SK-N-SH (cell line): ENCODE measurements around the gene PDE4B. TPM values are rescaled to one million over a fixed set of nuclear protein-coding genes. Genes with fewer than 3 reads are reported as not detected.

Source experiments
- CTCF ChIA-PET: fragments of 300-600, 350-600 bp; formaldehyde crosslinking; extraction: SDS; loops from one replicate; lab custom pipeline; 2021; lab: Yijun Ruan, JAX
- POLR2A ChIA-PET: fragments of 350-600 bp; sonication (Branson Sonifier 250); formaldehyde crosslinking; extraction: SDS; loops from one replicate; lab custom pipeline; 2020; ENCODE audit warnings: antibody characterized with exemption, inconsistent platforms; lab: Yijun Ruan, JAX
- DNase-seq: peaks from one replicate; pipeline ENCODE4 v3.0.0; 2012
- H2AFZ ChIP-seq: fragments of 200-600 bp; sonication (generic); 2 replicates; pipeline ENCODE4 v1.8.1; 2016; ENCODE audit warnings: antibody characterized with exemption, mild to moderate bottlenecking, low read depth
- H3F3A ChIP-seq: fragments of 200-600 bp; sonication (generic); replicated peaks from 2 replicates; pipeline ENCODE3; 2016; ENCODE audit warnings: antibody characterized with exemption, mild to moderate bottlenecking; ENCODE audit not compliant: insufficient read depth
- H3K27ac ChIP-seq, 2 experiments: fragments of 200-500 bp in 1 of 2; fragments of 200-600 bp in 1 of 2; sonication (Bioruptor generic) in 1 of 2; sonication (generic), shearing (Covaris generic) in 1 of 2; 2 replicates each; pipeline versions ENCODE4 v1.5.1 to v1.6.1; 2014 to 2016; ENCODE audit warnings: low read depth in 2 of 2, inconsistent platforms in 1 of 2, low read length in 1 of 2, mild to moderate bottlenecking in 1 of 2, mixed read lengths in 1 of 2
- H3K27me3 ChIP-seq: fragments of 200-600 bp; sonication (generic), shearing (Covaris generic); 2 replicates; pipeline ENCODE4 v1.6.1; 2016; ENCODE audit warnings: mixed run types; ENCODE audit not compliant: insufficient read depth
- H3K36me3 ChIP-seq, 2 experiments: fragments of 200-500 bp in 1 of 2; fragments of 200-600 bp in 1 of 2; sonication (Bioruptor generic) in 1 of 2; sonication (generic) in 1 of 2; replicated peaks in 1 of 2; 2 replicates each; pipeline versions ENCODE3 to v1.5.1; 2014 to 2016; ENCODE audit warnings: low read length in 1 of 2, mild to moderate bottlenecking in 1 of 2; ENCODE audit not compliant: insufficient read depth in 2 of 2, control insufficient read depth in 1 of 2
- H3K4me1 ChIP-seq, 2 experiments: fragments of 200-500 bp in 1 of 2; fragments of 200-600 bp in 1 of 2; sonication (Bioruptor generic) in 1 of 2; sonication (generic), shearing (Covaris generic) in 1 of 2; 2 replicates each; pipeline versions ENCODE4 v1.5.1 to v1.6.1; 2014 to 2016; ENCODE audit warnings: low read depth in 1 of 2, low read length in 1 of 2, mixed run types in 1 of 2; ENCODE audit not compliant: insufficient read depth in 2 of 2, control insufficient read depth in 1 of 2
- H3K4me2 ChIP-seq: fragments of 200-600 bp; sonication (generic), shearing (Covaris generic); 2 replicates; pipeline ENCODE4 v1.6.1; 2017; ENCODE audit warnings: mixed run types
- H3K4me3 ChIP-seq, 2 experiments: fragments of 200-500 bp in 1 of 2; fragments of 200-600 bp in 1 of 2; sonication (Bioruptor generic) in 1 of 2; sonication (generic), shearing (Covaris generic) in 1 of 2; 2 replicates each; pipeline versions ENCODE4 v1.5.1 to v1.8.1; 2014 to 2016; ENCODE audit warnings: low read depth in 2 of 2, inconsistent platforms in 1 of 2, low read length in 1 of 2, mild to moderate bottlenecking in 1 of 2, mixed read lengths in 1 of 2, moderate library complexity in 1 of 2
- H3K79me2 ChIP-seq: fragments of 200-600 bp; sonication (generic); 2 replicates; pipeline ENCODE4 v1.8.1; 2017; ENCODE audit warnings: mild to moderate bottlenecking; ENCODE audit not compliant: insufficient read depth
- H3K9ac ChIP-seq: fragments of 200-600 bp; sonication (generic); 2 replicates; pipeline ENCODE4 v1.6.1; 2017; ENCODE audit warnings: mixed run types
- H3K9me2 ChIP-seq: fragments of 200-600 bp; sonication (generic); 2 replicates; pipeline ENCODE4 v1.6.1; 2017; ENCODE audit warnings: mixed run types
- H3K9me3 ChIP-seq: fragments of 200-600 bp; sonication (generic); 2 replicates; pipeline ENCODE4 v1.6.1; 2017; ENCODE audit warnings: mixed run types, mild to moderate bottlenecking, moderate library complexity
- H4K20me1 ChIP-seq: fragments of 200-600 bp; sonication (generic); 2 replicates; pipeline ENCODE4 v1.6.1; 2017; ENCODE audit warnings: mild to moderate bottlenecking, mixed run types; ENCODE audit not compliant: insufficient read depth
- ELF1 ChIP-seq: IDR thresholded peaks from 2 replicates; pipeline ENCODE4 v1.4.0; 2012
- EP300 ChIP-seq, 2 experiments: IDR thresholded peaks; 2 replicates each; pipeline versions ENCODE4 v1.4.0 to v1.6.1; 2012; ENCODE audit warnings: borderline replicate concordance in 1 of 2, low read depth in 1 of 2, low read length in 1 of 2
- EZH2phosphoT487 ChIP-seq: fragments of 200-600 bp; sonication (generic); IDR thresholded peaks from 2 replicates; pipeline ENCODE4 v1.6.1; 2017; ENCODE audit warnings: low read depth, mixed run types, mild to moderate bottlenecking, antibody characterized with exemption, moderate library complexity, borderline replicate concordance
- FOSL2 ChIP-seq: IDR thresholded peaks from 2 replicates; pipeline ENCODE4 v1.4.0; 2012; ENCODE audit warnings: low read depth, mild to moderate bottlenecking, moderate library complexity, borderline replicate concordance
- FOXM1 ChIP-seq: IDR thresholded peaks from 2 replicates; pipeline ENCODE4 v1.4.0; 2012; ENCODE audit warnings: low read depth, mild to moderate bottlenecking
- JUND ChIP-seq: IDR thresholded peaks from 2 replicates; pipeline ENCODE4 v1.4.0; 2012
- MXI1 ChIP-seq: IDR thresholded peaks from 2 replicates; pipeline ENCODE4 v1.6.1; 2012; ENCODE audit warnings: mild to moderate bottlenecking, low read depth, low read length, improper control_type of control experiment
- NRF1 ChIP-seq: IDR thresholded peaks from 2 replicates; pipeline ENCODE4 v1.6.1; 2012; ENCODE audit warnings: low read depth, mild to moderate bottlenecking, low read length
- POLR2AphosphoS5 ChIP-seq: IDR thresholded peaks from 2 replicates; pipeline ENCODE4 v1.6.1; 2012; ENCODE audit warnings: low read depth, low read length
- RAD21 ChIP-seq: IDR thresholded peaks from 2 replicates; pipeline ENCODE4 v1.6.1; 2012; ENCODE audit warnings: mild to moderate bottlenecking, low read length
- RCOR1 ChIP-seq: fragments of 150-350 bp; IDR thresholded peaks from 2 replicates; pipeline ENCODE4 v1.6.1; 2017; ENCODE audit warnings: antibody characterized with exemption, low read length
- RFX5 ChIP-seq: IDR thresholded peaks from 2 replicates; pipeline ENCODE4 v1.6.1; 2012; ENCODE audit warnings: mild to moderate bottlenecking, improper control_type of control experiment, low read length
- RXRA ChIP-seq: IDR thresholded peaks from 2 replicates; pipeline ENCODE4 v1.4.0; 2012; ENCODE audit warnings: low read depth, mild to moderate bottlenecking, borderline replicate concordance
- TAF1 ChIP-seq: IDR thresholded peaks from 2 replicates; pipeline ENCODE4 v1.6.1; 2012; ENCODE audit warnings: low read depth, mild to moderate bottlenecking, low read length, moderate library complexity, borderline replicate concordance
- YY1 ChIP-seq: IDR thresholded peaks from 2 replicates; pipeline ENCODE4 v1.4.0; 2012; ENCODE audit warnings: low read depth, mild to moderate bottlenecking
- WGBS: methylation state at CpG from one replicate; pipeline ENCODE4 v1.1.6; 2017; ENCODE audit warnings: low lambda C conversion rate; 5-methylcytosine and 5-hydroxymethylcytosine counted together
- polyA plus RNA-seq, 3 experiments: library from polyadenylated mRNA; depleted of rRNA; stranded (reverse); fragments of >200 nt; gene quantifications; 2 replicates each; pipeline ENCODE4 v1.2.3, GENCODE V29; 2012
- TF ChIP-seq, protein P1 (sequence below): fragments of 200-600 bp; sonication (generic); IDR thresholded peaks from 2 replicates; pipeline ENCODE4 v1.6.1; 2017; ENCODE audit warnings: antibody characterized with exemption, mild to moderate bottlenecking, moderate library complexity
- TF ChIP-seq, protein P2 (sequence below): IDR thresholded peaks from 2 replicates; pipeline ENCODE4 v1.4.0; 2012; ENCODE audit warnings: low read depth, borderline replicate concordance
- TF ChIP-seq, protein P3 (sequence below): fragments of 150-350 bp; IDR thresholded peaks from 2 replicates; pipeline ENCODE4 v1.6.1; 2017; ENCODE audit warnings: antibody characterized with exemption, low read length, low read depth, borderline replicate concordance
- TF ChIP-seq, protein P4 (sequence below): IDR thresholded peaks from 2 replicates; pipeline ENCODE4 v1.6.1; 2012; ENCODE audit warnings: mild to moderate bottlenecking, low read depth, low read length, moderate library complexity

The PDE4B gene
- polyA plus RNA-seq, 1 of the 3 experiments (the other 2 are of a cell fraction): 1.9 TPM

DNA sequence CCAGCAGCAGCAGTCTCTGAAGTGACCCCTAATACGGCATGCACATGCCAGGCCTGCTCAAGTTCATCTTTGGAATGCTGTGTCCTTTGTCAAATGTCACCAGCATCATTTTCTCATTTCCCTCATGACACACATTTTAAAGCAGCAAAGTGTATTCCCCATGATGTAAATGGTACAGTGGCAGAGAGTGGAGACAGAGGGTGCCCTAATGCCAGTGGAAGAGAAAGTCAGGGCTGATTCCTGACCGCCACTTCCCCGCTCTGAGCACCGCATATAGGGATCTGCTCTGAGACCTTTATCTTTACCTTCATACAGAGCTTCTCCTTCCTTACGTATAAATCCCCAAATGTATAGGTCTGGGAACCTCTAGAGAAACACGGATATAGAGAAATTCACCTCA is 518.9 kb downstream of the PDE4B start (continued):
- TF ChIP-seq, protein P1, sequence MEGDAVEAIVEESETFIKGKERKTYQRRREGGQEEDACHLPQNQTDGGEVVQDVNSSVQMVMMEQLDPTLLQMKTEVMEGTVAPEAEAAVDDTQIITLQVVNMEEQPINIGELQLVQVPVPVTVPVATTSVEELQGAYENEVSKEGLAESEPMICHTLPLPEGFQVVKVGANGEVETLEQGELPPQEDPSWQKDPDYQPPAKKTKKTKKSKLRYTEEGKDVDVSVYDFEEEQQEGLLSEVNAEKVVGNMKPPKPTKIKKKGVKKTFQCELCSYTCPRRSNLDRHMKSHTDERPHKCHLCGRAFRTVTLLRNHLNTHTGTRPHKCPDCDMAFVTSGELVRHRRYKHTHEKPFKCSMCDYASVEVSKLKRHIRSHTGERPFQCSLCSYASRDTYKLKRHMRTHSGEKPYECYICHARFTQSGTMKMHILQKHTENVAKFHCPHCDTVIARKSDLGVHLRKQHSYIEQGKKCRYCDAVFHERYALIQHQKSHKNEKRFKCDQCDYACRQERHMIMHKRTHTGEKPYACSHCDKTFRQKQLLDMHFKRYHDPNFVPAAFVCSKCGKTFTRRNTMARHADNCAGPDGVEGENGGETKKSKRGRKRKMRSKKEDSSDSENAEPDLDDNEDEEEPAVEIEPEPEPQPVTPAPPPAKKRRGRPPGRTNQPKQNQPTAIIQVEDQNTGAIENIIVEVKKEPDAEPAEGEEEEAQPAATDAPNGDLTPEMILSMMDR: no peak
- TF ChIP-seq FOXM1 (no peak), POLR2AphosphoS5 (no peak)

DNA sequence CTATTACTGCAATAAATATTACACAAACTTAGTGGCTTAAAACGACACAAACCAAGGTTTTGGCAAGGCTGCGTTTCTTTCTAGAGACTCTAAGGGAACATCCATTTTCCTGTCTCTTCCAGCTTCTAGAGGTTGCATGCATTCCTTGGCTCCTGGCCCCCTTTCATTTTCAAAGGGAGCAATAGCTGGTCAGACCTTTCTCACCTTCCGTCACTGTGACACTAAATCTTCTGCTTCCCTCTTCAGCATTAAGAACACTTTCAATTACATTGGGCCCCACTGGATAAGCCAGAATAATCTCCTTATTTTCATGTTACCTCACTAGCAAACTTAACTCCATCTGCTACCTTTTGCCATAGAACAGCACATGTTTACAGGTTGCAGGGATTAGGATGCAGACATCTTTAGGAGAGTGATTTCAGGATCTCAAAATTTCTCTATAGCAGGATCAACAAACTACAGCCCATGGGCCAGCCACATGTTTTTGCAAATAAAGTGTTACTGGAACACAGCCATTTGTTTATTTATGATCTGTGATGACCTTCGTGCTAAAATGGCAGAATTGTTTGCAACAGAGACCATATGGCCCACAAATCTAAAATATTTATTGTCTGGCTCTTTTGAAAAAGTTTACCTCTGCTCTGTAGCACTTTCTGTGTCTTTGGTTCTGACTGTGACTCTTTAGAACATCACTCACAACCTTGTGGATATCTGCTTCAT is 519.7 kb downstream of the PDE4B start:
- no peaks in the 10 kb centered on the region for H3K9me3 ChIP-seq
- no peak overlapping the region for H3K9ac ChIP-seq
- no peaks in the 10 kb centered on the region for H3K79me2 ChIP-seq
- H3K27me3 ChIP-seq: no peaks in the 10 kb centered on the region
- CTCF ChIA-PET: interaction anchor here (1.0 kb wide), 1 partner anchor 134 kb away, joined by 3 read pairs; no protein-coding TSS in a partner anchor
- no peaks in the 10 kb centered on the region for H3K36me3 ChIP-seq
- no peaks in the 10 kb centered on the region for H4K20me1 ChIP-seq
- H3F3A ChIP-seq: no peaks in the 10 kb centered on the region
- H3K4me2 ChIP-seq: no peak overlapping the region
- no peak for DNase-seq
- no peak overlapping the region; a peak in 1 of 4 replicates for H3K27ac ChIP-seq
- peaks cover 0 to 8% of the 10 kb centered on the region in 2 experiments; a peak in 2 of 4 replicates for H3K4me1 ChIP-seq
- 61% methylated on average over 4 of the region's 4 CpGs for WGBS
- no peaks in the 10 kb centered on the region for H3K9me2 ChIP-seq
- no peak overlapping the region for H3K4me3 ChIP-seq
- H2AFZ ChIP-seq: no peak overlapping the region
- TF ChIP-seq YY1 (no peak), EZH2phosphoT487 (no peak), RAD21 (no peak), JUND (no peak), NRF1 (no peak), ELF1 (no peak), FOSL2 (no peak), EP300 (IDR thresholded peaks at IDR 0.05; ENCODE audit: borderline replicate concordance in 1 of 2, low read depth in 1 of 2, low read length in 1 of 2) (no peak), POLR2AphosphoS5 (no peak), TAF1 (no peak), RXRA (no peak), MXI1 (no peak), RFX5 (no peak), RCOR1 (no peak)
- TF ChIP-seq, protein P2, sequence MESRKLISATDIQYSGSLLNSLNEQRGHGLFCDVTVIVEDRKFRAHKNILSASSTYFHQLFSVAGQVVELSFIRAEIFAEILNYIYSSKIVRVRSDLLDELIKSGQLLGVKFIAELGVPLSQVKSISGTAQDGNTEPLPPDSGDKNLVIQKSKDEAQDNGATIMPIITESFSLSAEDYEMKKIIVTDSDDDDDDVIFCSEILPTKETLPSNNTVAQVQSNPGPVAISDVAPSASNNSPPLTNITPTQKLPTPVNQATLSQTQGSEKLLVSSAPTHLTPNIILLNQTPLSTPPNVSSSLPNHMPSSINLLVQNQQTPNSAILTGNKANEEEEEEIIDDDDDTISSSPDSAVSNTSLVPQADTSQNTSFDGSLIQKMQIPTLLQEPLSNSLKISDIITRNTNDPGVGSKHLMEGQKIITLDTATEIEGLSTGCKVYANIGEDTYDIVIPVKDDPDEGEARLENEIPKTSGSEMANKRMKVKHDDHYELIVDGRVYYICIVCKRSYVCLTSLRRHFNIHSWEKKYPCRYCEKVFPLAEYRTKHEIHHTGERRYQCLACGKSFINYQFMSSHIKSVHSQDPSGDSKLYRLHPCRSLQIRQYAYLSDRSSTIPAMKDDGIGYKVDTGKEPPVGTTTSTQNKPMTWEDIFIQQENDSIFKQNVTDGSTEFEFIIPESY: no peak
- TF ChIP-seq, protein P3, sequence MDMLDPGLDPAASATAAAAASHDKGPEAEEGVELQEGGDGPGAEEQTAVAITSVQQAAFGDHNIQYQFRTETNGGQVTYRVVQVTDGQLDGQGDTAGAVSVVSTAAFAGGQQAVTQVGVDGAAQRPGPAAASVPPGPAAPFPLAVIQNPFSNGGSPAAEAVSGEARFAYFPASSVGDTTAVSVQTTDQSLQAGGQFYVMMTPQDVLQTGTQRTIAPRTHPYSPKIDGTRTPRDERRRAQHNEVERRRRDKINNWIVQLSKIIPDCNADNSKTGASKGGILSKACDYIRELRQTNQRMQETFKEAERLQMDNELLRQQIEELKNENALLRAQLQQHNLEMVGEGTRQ: no peak
- TF ChIP-seq, protein P4, sequence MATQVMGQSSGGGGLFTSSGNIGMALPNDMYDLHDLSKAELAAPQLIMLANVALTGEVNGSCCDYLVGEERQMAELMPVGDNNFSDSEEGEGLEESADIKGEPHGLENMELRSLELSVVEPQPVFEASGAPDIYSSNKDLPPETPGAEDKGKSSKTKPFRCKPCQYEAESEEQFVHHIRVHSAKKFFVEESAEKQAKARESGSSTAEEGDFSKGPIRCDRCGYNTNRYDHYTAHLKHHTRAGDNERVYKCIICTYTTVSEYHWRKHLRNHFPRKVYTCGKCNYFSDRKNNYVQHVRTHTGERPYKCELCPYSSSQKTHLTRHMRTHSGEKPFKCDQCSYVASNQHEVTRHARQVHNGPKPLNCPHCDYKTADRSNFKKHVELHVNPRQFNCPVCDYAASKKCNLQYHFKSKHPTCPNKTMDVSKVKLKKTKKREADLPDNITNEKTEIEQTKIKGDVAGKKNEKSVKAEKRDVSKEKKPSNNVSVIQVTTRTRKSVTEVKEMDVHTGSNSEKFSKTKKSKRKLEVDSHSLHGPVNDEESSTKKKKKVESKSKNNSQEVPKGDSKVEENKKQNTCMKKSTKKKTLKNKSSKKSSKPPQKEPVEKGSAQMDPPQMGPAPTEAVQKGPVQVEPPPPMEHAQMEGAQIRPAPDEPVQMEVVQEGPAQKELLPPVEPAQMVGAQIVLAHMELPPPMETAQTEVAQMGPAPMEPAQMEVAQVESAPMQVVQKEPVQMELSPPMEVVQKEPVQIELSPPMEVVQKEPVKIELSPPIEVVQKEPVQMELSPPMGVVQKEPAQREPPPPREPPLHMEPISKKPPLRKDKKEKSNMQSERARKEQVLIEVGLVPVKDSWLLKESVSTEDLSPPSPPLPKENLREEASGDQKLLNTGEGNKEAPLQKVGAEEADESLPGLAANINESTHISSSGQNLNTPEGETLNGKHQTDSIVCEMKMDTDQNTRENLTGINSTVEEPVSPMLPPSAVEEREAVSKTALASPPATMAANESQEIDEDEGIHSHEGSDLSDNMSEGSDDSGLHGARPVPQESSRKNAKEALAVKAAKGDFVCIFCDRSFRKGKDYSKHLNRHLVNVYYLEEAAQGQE: no peak
- POLR2A ChIA-PET: no interaction called here
